Measurements from ENCODE around the gene TUBGCP2.
A peak's percentile ranks its signal among the peaks of the same experiment; 100 is the strongest.

TUBGCP2 gene

DNA sequence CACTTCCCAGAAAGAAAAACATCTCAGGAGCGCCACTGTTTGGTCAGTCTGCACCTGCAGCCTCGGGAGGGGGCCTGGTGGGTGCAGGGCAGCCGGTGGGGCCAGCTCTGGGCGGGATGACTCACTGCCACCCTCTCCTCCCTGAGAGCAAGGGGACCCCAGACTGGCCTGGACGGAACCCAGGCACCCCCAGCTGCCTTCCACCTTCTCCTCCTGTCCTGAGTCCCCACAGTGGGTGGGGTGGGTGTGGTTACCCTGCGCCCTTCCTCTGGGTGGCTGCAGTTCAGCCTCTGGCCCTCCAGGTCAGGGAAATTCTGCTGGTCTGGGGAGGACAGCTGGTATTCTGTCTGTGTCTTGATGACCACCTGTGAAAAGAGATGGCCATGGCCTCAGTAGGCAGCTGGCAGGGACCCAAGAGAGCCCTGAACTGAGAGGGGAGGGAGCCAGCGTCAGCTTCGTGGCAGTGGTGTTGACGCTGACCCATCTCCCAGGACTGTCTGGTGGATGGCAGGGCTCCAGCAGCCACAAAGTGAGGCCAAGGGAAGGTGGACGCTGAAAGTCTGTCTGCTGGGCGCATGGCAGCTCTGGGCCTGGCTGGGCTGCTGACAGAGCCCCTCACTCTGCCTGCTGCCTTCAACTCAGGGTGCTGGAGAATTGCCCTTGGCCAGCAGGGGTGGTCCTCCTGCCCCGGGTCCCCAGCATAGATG lies 19.1 kb upstream of the TUBGCP2 start:
- Histone ChIP-seq H3K4me3 (ENCODE audit: low read depth, low read length) (no peak overlapping the region), H3K27ac (no peak overlapping the region), H3K9me3 (ENCODE audit: control insufficient read depth, low read length) (no peaks in the 10 kb centered on the region), H2AFZ (no peak overlapping the region), H3K9ac (no peak overlapping the region), H3K4me2 (ENCODE audit: low read length) (no peak overlapping the region), H3K4me1 (peaks cover 4% of the 10 kb centered on the region), H3K27me3 (ENCODE audit: control insufficient read depth, insufficient read depth, low read length) (no peaks in the 10 kb centered on the region), H3K79me2 (no peaks in the 10 kb centered on the region), H3K36me3 (ENCODE audit: control insufficient read depth, insufficient read depth, low read length) (no peaks in the 10 kb centered on the region)
- TF ChIP-seq, protein P1, sequence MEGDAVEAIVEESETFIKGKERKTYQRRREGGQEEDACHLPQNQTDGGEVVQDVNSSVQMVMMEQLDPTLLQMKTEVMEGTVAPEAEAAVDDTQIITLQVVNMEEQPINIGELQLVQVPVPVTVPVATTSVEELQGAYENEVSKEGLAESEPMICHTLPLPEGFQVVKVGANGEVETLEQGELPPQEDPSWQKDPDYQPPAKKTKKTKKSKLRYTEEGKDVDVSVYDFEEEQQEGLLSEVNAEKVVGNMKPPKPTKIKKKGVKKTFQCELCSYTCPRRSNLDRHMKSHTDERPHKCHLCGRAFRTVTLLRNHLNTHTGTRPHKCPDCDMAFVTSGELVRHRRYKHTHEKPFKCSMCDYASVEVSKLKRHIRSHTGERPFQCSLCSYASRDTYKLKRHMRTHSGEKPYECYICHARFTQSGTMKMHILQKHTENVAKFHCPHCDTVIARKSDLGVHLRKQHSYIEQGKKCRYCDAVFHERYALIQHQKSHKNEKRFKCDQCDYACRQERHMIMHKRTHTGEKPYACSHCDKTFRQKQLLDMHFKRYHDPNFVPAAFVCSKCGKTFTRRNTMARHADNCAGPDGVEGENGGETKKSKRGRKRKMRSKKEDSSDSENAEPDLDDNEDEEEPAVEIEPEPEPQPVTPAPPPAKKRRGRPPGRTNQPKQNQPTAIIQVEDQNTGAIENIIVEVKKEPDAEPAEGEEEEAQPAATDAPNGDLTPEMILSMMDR (IDR thresholded peaks at IDR 0.05) = no peak

GRCh38 chr10:133326745-133327650 lies 18.3 kb upstream of the TUBGCP2 start:
- H3K9me3 ChIP-seq (ENCODE audit: control insufficient read depth, low read length) = no peaks in the 10 kb centered on the region
- H3K9ac ChIP-seq = no peak overlapping the region
- H3K4me1 ChIP-seq = peaks cover 4% of the 10 kb centered on the region
- no peak overlapping the region for H3K4me3 ChIP-seq (ENCODE audit: low read depth, low read length)
- H3K79me2 ChIP-seq = no peaks in the 10 kb centered on the region
- H3K36me3 ChIP-seq (ENCODE audit: control insufficient read depth, insufficient read depth, low read length) = no peaks in the 10 kb centered on the region
- no peak overlapping the region for H3K27ac ChIP-seq
- H3K27me3 ChIP-seq (ENCODE audit: control insufficient read depth, insufficient read depth, low read length) = no peaks in the 10 kb centered on the region
- H2AFZ ChIP-seq = no peak overlapping the region
- H3K4me2 ChIP-seq (ENCODE audit: low read length) = no peak overlapping the region
- TF ChIP-seq, protein P1 (IDR thresholded peaks at IDR 0.05) = no peak

DNA sequence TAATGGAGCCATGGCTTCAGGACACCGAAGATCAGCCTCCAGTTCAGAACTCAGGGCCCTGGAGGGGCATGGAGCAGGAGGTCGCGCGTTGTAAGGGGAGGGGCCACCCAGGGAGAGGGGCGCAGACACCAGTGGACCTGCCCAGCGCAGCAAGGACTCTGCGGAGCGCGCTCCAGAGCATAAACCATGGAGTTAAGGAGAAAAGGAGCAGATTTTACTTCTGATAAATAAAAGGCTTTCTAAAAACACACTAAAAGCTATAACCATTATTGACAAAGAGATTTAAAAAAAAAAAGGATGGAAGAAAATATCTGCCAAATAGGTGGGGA lies 17.5 kb upstream of the TUBGCP2 start:
- Histone ChIP-seq H2AFZ (peak overlapping the region; percentile 99), H3K79me2 (no peaks in the 10 kb centered on the region), H3K9me3 (ENCODE audit: control insufficient read depth, low read length) (no peaks in the 10 kb centered on the region), H3K27ac (peak overlapping the region; percentile 77), H3K4me1 (peaks cover 4% of the 10 kb centered on the region), H3K36me3 (ENCODE audit: control insufficient read depth, insufficient read depth, low read length) (no peaks in the 10 kb centered on the region), H3K4me3 (ENCODE audit: low read depth, low read length) (peak overlapping the region; percentile 70), H3K9ac (no peak overlapping the region), H3K27me3 (ENCODE audit: control insufficient read depth, insufficient read depth, low read length) (no peaks in the 10 kb centered on the region), H3K4me2 (ENCODE audit: low read length) (peak overlapping the region; percentile 36)
- TF ChIP-seq, protein P1 (IDR thresholded peaks at IDR 0.05) = no peak

- Histone ChIP-seq H2AFZ (peak overlapping the region; percentile 99), H3K79me2 (no peaks in the 10 kb centered on the region), H3K36me3 (ENCODE audit: control insufficient read depth, insufficient read depth, low read length) (no peaks in the 10 kb centered on the region), H3K27ac (peak overlapping the region; percentile 77), H3K27me3 (ENCODE audit: control insufficient read depth, insufficient read depth, low read length) (no peaks in the 10 kb centered on the region), H3K4me3 (ENCODE audit: low read depth, low read length) (peak overlapping the region; percentile 70), H3K4me2 (ENCODE audit: low read length) (peak overlapping the region; percentile 36), H3K9ac (peak overlapping the region; percentile 43), H3K9me3 (ENCODE audit: control insufficient read depth, low read length) (no peaks in the 10 kb centered on the region), H3K4me1 (peaks cover 4% of the 10 kb centered on the region)
- TF ChIP-seq, protein P1 (IDR thresholded peaks at IDR 0.05) = no peak
Measured at GRCh38 chr10:133325440-133326222, 17.0 kb upstream of the TUBGCP2 start.

All from parathyroid adenoma (tissue), 2 donors.